Mucosa of gallbladder (tissue), 1 donor: ENCODE results near the gene SMURF1. TPM values are rescaled to one million over a fixed set of nuclear protein-coding genes. Genes with fewer than 3 reads are reported as not detected.
"Not testable (repeated sequence)": the region's sequence is repeated elsewhere in the genome, so short reads cannot be mapped to it uniquely, and the experiment has no call there.

Source experiments
- DNase-seq: peaks from one replicate; pipeline ENCODE4 v3.0.0-alpha.2; 2020; ENCODE audit warnings: low spot score
- total RNA-seq: library from RNA; stranded (reverse); gene quantifications from one replicate; pipeline ENCODE4 v1.2.1, GENCODE V29; 2021
- donor health status: DM: no; HTN: no; CAD: no.

Gene SMURF1
- total RNA-seq, 1 donor from 2014 or later, result 32.9 TPM

- DNase-seq, result no peak
Measured at GRCh38 chr7:99054781-99055180, 89.1 kb downstream of the SMURF1 start.

- DNase-seq, result no peak
Measured at GRCh38 chr7:99050971-99051370, 92.9 kb downstream of the SMURF1 start.

GRCh38 chr7:99047526-99048077 lies 96.3 kb downstream of the SMURF1 start:
- DNase-seq, result no peak

GRCh38 chr7:99046722-99047121 lies 97.2 kb downstream of the SMURF1 start:
- DNase-seq, result no peak

- DNase-seq, result not testable (repeated sequence)
Measured at GRCh38 chr7:99046262-99046661, 97.6 kb downstream of the SMURF1 start.

- not testable (repeated sequence) for DNase-seq
Measured at GRCh38 chr7:99044858-99045257, 99.0 kb downstream of the SMURF1 start.

- DNase-seq, result no peak
Measured at GRCh38 chr7:99042957-99043356, 101.0 kb downstream of the SMURF1 start.

GRCh38 chr7:99041526-99041925 lies 102.4 kb downstream of the SMURF1 start:
- peak; percentile 31 for DNase-seq

GRCh38 chr7:99040104-99040958 lies 103.6 kb downstream of the SMURF1 start:
- DNase-seq, result peak; percentile 89

- DNase-seq, result no peak
Measured at GRCh38 chr7:99039384-99039891, 104.5 kb downstream of the SMURF1 start.

GRCh38 chr7:99038086-99038855 lies 105.6 kb downstream of the SMURF1 start:
- no peak for DNase-seq

- DNase-seq, result no peak
Measured at GRCh38 chr7:99037327-99037940, 106.5 kb downstream of the SMURF1 start.

- no peak for DNase-seq
Measured at GRCh38 chr7:99036546-99037111, 107.3 kb downstream of the SMURF1 start.

GRCh38 chr7:99035723-99036545 lies 108.0 kb downstream of the SMURF1 start:
- no peak for DNase-seq

GRCh38 chr7:99034932-99035722 lies 108.8 kb downstream of the SMURF1 start:
- DNase-seq, result no peak

GRCh38 chr7:99033765-99034164 lies 110.1 kb downstream of the SMURF1 start:
- DNase-seq, result no peak

GRCh38 chr7:99032928-99033327 lies 111.0 kb downstream of the SMURF1 start:
- DNase-seq, result no peak

- no peak for DNase-seq
Measured at GRCh38 chr7:99031496-99031895, 112.4 kb downstream of the SMURF1 start.

GRCh38 chr7:99030951-99031350 lies 113.0 kb downstream of the SMURF1 start:
- DNase-seq, result no peak

- no peak for DNase-seq
Measured at GRCh38 chr7:99030457-99030856, 113.5 kb downstream of the SMURF1 start.
